ENCODE results near the gene ANXA6. TPM values are rescaled to one million over a fixed set of nuclear protein-coding genes. Genes with fewer than 3 reads are reported as not detected.

ANXA6 gene
- total RNA-seq, 2 donors from 2014 or later, result 20.3 to 46.8 TPM

Other genes with a start within 250 kb of the ANXA6 start
- 100 to 1,000 TPM; 106 to 174 TPM for gene GPX3, start 137.2 kb downstream of the ANXA6 start, total RNA-seq
- gene TNIP1, start 76.7 kb downstream of the ANXA6 start, total RNA-seq, result 100 to 1,000 TPM; 200 to 215 TPM
- gene CCDC69, start 66.3 kb upstream of the ANXA6 start, total RNA-seq, result 10 to 100 TPM in 1 of 2 donors, 1 to 10 TPM in 1; 7.1 to 29.0 TPM
- 10 to 100 TPM; 19.0 to 28.1 TPM for gene GM2A, start 95.4 kb upstream of the ANXA6 start, total RNA-seq
- gene SLC36A3, start 146.0 kb upstream of the ANXA6 start, total RNA-seq, result not detected
- gene SLC36A2, start 189.8 kb upstream of the ANXA6 start, total RNA-seq, result not detected

All from left colon (tissue), 2 donors.